Right ventricle myocardium superior (tissue), 1 donor: ENCODE data around the gene KAZALD1. TPM values are rescaled to one million over a fixed set of nuclear protein-coding genes. Genes with fewer than 3 reads are reported as not detected.

Source experiments
- ATAC-seq: fragments of 200-7000 bp; cut with Tn5 transposase; one replicate; pipeline ENCODE4 v1.9.1; 2020; ENCODE audit warnings: mild to moderate bottlenecking; ENCODE audit not compliant: poor library complexity
- DNase-seq: peaks from one replicate; pipeline ENCODE4 v3.0.0-alpha.2; 2020
- intact Hi-C: fragments of 100-400 bp; cut with DNase I; formaldehyde crosslinking; loops from one replicate; pipeline ENCODE4 v1.11.2; 2022
- long read RNA-seq: library from polyadenylated mRNA; unstranded; transcript quantifications from one replicate; pipeline ENCODE4 v2.0.0, GENCODE V29; 2021
- total RNA-seq: library from RNA; stranded (reverse); fragmentation: NEBNext Ultra II Directional; extraction: Animal tissue kit (Norgen Biotek cat#: 25700); gene quantifications from one replicate; pipeline ENCODE4 v1.2.1, GENCODE V29; 2021
- donor health status: DM: no; HTN: yes; CAD: no; lungs with severe emphysema.

The KAZALD1 gene
- total RNA-seq: 5.0 TPM
- long read RNA-seq, transcript KAZALD1-201 (5 exons, 1,913 nt): major isoform, 8 of 13 reads
- long read RNA-seq, partial matches to known transcripts: 2 of 13 reads
- long read RNA-seq, other reads (novel, unspliced or antisense): 2 of 13 reads

DNA sequence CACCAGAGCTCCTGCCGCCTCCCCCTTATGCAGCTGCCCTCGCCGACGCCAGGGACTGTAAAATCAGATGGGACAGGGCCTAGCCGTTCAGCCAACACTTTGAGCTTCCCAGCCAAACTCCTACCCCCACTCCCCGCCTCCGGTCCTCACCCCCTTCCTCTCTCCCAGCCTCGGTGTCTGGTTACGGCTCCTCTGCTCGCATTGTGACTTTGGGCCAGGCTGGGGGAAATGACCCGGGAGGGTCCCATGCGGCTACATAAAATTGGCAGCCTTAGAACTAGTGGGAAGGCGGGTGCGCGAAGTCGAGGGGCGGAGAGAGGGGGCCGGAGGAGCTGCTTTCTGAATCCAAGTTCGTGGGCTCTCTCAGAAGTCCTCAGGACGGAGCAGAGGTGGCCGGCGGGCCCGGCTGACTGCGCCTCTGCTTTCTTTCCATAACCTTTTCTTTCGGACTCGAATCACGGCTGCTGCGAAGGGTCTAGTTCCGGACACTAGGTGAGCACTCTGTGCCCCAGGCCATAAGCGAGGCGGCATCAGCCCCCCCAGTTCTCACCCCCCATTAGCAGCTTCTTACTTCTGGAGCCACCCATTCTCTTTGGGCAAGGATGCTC, at the start of gene KAZALD1:
Gene KAZALD1 (plus strand): TSS at position 366 of the 608 bp plus-strand sequence. CDS start 604 bp downstream, outside the sequence.
- peak; percentile 79 for DNase-seq
- intact Hi-C loops: no loop called here
- peak; percentile 44 for ATAC-seq

GRCh38 chr10:101012525-101013364, 49.0 kb upstream of the KAZALD1 start:
- ATAC-seq: peak; percentile 92
- intact Hi-C loops: loop anchor here (2.0 kb wide), 1 partner anchor 14 kb away; the partner anchor contains the start of gene LZTS2
- peak; percentile 93 for DNase-seq

DNA sequence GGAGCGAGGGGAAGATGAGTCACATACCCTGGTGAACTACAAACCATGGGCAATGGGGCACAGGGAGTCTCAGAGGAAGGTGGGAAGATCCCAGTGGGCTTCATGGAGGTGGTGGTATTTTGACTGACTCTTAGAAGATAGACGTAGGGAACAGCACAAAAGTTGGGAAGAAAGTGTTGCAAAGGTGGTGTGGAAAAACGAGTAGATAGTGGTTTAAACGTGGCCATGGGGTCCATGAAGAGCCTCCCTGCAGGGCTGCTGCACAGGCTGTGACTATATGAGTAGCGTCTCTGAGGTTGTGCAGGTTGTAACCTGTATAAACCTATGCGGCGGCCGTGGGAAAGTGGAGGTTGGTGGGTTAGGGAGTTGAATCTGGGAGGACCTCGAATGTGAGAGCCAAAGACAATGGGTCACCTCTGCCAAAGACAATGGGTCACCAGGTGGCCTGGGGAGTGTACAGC, 48.4 kb upstream of the KAZALD1 start:
- DNase-seq: no peak
- intact Hi-C loops: loop anchor here (2.0 kb wide), 1 partner anchor 15 kb away; the partner anchor contains the start of gene LZTS2
- no peak for ATAC-seq

DNA sequence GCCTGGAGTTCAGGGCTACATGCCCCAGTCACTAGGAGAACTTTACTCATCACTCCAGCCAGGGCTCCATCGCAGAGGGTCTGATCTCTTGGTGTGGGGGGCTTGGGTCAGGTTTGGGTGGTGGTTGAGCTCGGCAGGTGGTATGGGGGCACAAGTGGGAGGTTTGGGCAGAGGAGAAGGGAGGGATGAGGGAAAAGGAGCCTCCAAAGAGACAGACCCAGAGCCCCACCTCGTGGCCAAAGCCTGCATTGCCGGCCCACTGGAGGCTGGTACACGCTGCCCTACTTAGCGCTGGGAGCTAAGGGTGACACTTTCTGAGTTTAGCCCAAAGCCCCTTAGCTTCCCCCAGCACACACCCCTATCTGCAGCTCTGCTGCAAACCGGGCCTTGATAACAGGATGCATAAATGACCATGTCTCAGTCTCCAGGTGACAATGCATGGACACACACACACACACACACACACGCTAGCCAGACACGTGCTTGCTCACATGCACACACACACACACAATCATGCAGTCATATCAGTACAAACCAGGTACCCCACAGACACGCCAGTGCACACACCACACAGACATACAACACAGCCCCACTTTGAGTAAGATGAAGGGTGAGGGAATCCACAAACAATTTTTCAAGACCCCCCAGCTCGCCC, 47.4 kb upstream of the KAZALD1 start:
- ATAC-seq (peak; percentile 77), DNase-seq (peak; percentile 91)
- intact Hi-C loops: no loop called here

DNA sequence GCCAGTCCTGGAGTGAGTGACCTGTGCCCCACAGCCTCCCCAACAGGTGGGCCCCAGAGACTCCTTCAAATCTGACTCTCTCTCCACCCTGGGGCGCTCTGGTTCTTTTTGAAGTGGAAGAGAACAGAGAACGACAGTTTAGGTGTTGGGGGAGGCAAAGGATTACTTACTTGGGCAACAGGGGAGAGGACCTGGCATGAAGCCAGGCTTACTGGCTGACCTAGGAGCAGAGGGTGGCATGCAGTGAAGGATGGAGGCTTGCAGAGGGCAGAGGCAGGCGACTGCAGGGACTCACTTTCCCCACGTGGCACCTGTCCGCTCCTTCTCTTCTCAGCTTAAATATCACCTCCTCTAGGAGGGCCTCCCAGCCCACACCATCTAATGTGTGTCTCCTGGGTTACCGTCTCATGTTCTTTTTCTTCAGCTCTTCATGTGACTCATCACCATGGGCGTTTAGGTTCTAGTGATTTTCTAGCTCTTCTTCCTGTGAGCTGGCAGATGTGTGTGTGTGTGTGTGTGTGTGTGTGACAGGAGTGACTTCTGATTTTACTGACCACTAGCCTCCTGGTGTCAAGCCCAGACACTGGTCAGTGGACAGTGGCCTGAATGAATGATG, 46.7 kb upstream of the KAZALD1 start:
- no peak for ATAC-seq
- DNase-seq: no peak
- intact Hi-C loops: no loop called here

DNA sequence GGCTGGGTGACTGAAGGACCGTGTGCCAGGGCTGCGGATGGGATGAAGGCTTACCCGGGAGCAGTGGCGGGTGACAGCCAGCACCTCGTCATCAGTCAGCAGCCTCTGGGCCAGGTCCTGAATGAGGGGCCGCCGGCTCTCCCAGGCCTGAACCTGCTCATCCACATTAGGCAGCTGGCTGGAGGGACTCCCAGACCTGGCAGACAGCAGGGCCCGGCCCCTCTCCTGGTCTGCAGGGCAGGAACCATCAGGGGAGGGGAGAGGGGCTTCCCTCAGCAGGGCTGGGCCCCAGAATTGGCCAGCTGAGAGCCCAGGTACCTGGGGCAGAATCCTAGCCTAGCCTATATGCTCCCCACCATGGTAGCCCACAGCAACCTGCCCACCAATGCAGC, 46.2 kb upstream of the KAZALD1 start:
- DNase-seq (no peak), ATAC-seq (no peak)
- intact Hi-C loops: no loop called here

DNA sequence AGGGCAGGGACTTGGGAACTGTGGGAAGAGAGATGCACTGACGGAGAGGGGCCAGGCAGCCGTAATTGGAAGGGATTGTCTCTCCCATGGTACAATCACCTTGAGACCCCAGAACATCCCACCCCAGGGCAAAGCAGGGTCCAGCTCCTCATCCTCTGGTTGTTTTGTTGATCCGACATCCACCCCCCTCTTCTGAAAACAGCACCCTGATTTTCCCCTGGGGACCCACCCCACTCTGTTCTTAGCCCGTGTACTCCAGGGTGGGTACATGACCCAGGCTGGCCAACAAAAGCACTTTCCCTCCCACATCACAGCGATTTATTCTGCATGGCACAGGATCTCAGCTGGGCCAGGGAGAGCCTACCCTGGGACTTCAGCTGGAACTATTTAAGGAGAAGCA, 45.0 kb upstream of the KAZALD1 start:
- intact Hi-C loops: no loop called here
- no peak for DNase-seq
- ATAC-seq: no peak

GRCh38 chr10:101018118-101018599, 43.6 kb upstream of the KAZALD1 start:
- DNase-seq (no peak), ATAC-seq (no peak)
- intact Hi-C loops: no loop called here

GRCh38 chr10:101018600-101019439, 43.0 kb upstream of the KAZALD1 start:
- ATAC-seq (peak; percentile 82), DNase-seq (peak; percentile 92)
- intact Hi-C loops: no loop called here

GRCh38 chr10:101019440-101019703, 42.4 kb upstream of the KAZALD1 start:
- no peak for DNase-seq
- ATAC-seq: no peak
- intact Hi-C loops: no loop called here

DNA sequence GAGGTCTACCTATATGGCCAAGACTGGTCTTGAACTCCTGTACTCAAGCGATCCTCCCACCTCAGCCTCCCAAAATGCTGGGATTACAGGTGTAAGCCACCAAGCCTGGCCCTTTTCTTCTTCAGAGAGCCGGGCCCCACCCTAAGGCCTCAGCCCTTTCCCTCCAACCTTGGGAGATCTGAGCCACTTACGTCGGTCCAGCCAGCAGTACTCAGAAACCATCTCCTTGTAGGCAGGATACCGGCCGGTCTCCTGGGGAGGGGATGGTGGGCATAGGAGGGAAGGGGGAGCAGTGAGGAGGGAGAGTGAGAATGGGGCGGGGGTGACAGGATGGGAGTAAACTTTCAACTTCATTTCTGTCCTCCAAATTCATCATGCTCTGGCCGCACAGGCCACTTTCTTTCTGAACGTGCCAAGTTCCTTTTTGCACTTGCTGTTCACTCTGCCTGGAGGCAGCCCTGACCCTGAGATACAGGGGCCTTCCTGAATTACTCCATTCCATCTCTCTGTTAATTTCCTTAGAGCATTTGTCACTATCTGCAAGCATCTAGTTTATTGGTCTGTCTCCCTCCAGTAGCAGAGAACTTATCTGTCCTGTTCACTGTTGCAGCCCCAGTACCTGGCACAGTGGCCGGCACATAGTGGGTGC, 41.2 kb upstream of the KAZALD1 start:
- DNase-seq (peak; percentile 17), ATAC-seq (no peak)
- intact Hi-C loops: no loop called here

DNA sequence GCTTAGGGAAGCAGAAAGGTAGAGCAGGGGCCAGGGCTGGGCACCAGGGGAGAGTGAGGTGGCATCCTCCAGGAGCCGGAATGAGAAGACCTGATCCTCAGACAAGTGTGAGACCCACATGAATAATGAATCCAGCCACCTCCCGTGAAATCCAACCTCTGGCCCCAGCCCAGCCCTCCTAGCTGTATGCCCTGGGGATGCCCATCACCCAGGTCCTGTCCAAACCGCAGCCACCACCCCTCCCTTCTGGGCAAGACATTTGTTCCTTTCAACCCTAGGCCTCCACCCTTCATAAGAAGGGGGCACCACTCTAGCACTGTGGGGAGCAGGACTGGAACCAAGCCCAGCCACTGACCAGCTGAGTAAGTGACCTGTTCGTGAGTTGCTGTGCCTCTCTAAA, 40.5 kb upstream of the KAZALD1 start:
- DNase-seq (peak; percentile 26), ATAC-seq (no peak)
- intact Hi-C loops: no loop called here

DNA sequence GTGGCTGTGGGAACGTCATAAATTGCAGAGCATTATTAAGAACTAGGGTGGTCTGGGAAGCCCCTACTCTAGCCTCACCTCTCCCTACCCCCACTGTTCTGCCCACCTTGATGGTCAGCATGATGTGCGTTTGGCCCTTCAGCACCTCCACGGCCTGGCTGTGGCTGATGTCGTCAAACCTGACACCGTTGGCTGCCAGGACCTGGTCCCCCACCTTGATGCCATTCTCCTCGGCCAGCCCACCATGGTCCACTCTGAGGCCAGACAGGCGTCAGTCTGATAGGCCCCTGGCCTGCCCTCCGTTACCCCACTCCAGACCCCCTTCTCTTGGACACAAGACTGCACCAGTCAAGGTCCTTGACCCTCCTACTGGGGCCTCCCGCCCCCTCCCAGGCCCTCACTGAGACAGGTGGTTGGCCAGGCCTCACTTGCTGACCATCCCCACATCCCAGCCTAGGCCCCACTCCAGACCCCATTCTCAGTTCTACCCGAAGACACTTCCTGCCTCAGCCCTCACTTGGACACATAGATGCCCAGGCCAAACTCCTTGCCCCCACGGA, 40.0 kb upstream of the KAZALD1 start:
- DNase-seq (peak; percentile 35), ATAC-seq (no peak)
- intact Hi-C loops: no loop called here

DNA sequence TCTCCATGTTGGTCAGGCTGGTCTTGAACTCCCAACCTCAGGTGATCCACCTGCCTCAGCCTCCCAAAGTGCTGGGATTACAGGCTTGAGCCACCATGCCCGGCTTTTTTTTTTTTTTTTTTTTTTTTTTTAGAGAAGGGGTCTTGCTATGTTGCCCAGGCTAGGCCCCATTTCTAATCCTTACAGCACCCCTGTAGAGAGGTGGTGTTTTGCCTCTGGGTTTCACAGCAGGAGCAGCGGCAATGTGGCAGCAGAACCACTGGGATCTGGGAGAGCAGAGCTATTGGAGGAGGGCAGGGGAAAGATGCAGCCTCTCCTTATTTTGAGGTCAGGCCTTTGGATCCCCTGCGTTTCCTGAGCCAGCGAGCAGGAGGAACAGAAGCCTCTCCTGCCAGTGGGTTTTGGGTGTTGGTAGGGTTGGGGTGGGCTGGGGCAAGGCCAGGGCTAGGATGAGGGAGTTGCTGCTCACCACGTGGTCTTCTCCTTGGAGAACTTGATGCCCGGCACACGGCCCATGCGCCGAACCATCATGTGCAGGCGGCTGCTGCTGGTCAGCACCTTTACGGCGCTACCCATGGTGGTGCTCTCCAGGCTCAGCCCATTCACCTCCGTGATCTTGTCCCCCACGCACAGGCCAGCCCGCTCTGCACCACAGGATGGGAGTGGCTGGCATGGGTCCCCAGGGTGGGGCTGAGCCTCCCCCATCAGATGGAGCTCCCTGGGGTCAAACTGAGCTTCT, 38.7 kb upstream of the KAZALD1 start:
- intact Hi-C loops: no loop called here
- ATAC-seq (no peak), DNase-seq (peak; percentile 14)

GRCh38 chr10:101027106-101027720, 34.6 kb upstream of the KAZALD1 start:
- ATAC-seq (no peak), DNase-seq (peak; percentile 19)
- intact Hi-C loops: no loop called here
